Activated CD8-positive, alpha-beta memory T cell treated with anti-CD3 and anti-CD28 coated beads for 48 hours (primary cell): ENCODE results near the gene RASL11A.
"Not testable (repeated sequence)": the region's sequence is repeated elsewhere in the genome, so short reads cannot be mapped to it uniquely, and the experiment has no call there.

ENCODE experiments used
- DNase-seq, 3 experiments: peaks; one replicate each; pipeline ENCODE4 v3.0.0-alpha.2; 2020; ENCODE audit warnings: low read depth in 2 of 3, low spot score in 2 of 3

RASL11A gene

DNA sequence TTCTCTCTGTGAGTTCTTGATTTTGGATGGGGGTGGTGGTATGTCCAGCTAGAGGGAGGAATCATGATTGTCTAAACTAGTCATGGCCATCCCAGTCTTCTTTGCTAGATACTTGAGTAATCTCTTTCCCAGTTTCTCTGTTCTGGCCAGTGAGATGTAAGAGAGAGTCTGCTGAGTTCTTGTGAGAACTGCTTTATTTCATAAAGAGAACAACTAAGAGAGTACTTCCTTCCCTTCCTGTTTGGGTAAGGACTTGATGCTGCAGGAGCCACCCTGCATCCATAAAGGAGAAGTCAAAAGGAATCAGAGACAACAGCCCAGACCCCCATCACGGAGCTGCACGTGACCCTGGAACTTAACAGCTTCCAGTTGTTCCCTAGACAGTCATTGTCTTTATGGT lies 3.0 kb upstream of the RASL11A start:
- DNase-seq: no peak

GRCh38 chr13:27269114-27269665 lies 1.4 kb upstream of the RASL11A start:
- DNase-seq: no peak

DNA sequence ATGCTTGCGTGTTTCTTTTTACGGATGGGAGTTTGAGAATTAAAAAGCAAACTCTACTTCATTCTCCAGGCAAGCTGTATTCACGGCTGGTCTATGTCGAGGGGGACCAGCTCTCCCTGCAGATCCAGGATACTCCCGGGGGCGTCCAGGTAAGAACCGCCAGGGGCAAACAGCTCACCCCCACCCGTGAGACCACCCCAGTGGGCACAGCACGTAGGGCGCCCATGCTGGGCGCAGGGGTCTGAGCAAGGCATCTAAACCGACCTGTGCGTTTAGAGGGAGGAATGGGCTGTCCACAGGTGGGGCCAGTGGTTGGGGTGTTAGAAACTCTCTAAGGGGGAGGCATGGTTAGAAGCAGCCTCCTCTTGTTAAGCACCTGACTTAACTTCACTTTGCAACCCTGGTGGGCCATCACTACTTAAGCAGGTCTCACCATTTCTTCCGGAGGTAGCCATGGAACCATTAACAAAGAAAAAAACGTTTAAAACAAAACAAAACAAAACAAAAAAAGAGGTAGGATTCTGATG lies 1.0 kb downstream of the RASL11A start:
- no peak for DNase-seq

DNA sequence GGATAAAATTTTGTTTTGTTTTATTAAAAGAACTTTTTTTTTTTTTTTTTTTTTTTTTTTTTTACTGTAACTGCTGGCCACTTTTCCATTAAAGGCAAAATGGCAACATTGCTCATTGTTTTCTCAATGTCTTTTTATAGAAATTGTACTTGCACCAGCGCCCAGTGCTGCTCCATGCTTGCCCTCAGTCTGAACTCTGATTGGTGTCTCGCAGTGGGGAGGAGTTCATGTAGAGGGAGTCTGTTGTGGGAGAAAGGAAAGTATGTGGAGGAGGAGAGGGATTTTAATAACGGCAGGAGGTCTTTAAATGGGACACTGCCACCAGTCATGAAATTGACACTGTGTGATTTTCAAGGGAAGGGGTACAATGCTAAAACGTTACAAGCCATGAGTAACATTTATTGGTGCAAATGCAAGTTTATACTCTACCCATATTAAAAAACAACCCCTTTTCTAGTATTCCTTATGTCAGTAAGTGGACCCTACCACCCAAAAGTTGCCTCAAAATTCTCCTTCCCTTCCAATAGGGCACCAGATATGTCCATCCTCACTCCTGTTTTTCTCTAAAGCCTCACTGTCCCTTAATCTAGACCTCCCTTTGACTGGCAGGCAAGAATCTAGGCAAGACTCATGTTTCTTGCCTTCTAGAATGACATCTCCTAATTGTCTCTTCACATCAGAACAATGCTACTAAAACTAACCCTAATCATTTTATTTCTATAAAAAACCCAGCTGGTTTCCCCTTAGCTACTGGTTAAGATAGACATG lies 3.2 kb downstream of the RASL11A start:
- no peak for DNase-seq

DNA sequence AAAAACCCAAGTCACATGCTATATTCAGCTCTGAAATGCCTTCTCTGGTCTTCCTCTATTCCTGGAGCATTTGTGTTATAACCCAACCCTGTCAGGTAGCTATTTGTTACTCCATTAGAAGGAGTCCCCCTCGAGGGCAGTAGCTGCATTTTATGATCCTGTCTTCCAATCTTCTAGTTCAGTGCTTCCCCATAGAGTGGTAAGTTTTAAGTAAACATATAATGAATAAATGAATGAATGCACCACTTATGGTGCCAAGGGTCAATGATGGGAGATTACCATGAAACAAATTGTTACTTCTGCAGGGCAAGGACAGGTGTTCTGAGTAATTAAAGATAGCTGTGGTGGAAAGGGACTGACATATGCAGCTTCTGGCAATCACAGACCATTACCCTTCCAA lies 4.0 kb downstream of the RASL11A start:
- DNase-seq: no peak

GRCh38 chr13:27276188-27276587 lies 5.6 kb downstream of the RASL11A start:
- DNase-seq: no peak

GRCh38 chr13:27279506-27279905 lies 8.9 kb downstream of the RASL11A start:
- no peak for DNase-seq

- no peak for DNase-seq
Observed at GRCh38 chr13:27280009-27280656, 9.5 kb downstream of the RASL11A start.

DNA sequence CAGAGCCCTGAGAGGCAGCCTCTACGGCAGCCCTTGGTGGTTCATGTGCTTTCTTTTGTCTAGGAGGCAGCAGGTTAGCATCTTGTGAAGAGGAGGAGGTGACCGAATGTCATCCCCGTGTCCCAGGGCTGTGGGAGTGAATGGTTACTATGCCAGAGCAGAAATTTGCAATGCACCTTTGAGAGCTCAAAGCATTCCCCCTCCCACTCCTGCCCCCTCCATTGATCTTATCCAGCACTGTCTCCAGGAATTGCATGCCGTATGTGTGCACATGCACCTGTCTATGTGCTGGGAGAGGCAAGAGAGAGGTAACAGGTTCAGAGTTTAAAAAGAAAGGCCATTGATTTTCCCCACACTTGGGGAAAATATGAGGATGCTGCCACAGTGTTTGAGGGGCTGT lies 10.2 kb downstream of the RASL11A start:
- DNase-seq: no peak

DNA sequence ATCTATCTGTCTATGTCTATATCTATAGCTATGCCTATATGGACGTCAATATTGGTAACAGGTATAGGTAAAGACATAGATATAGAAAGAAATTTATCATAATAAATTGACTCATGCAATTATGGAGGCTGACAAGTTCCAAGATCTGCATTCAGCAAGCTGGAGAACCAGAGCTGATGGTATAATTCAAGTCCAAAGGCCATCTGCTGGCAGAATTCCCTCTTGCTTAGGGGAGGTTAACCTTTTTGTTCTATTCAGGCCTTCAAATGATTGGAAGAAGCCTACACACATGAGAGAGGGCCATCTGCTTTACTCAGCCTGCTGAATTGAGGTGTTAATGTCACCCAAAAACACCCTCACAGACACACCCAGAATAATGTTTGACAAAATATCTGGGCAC lies 10.8 kb downstream of the RASL11A start:
- no peak for DNase-seq

- DNase-seq: no peak
Observed at GRCh38 chr13:27283906-27284493, 13.4 kb downstream of the RASL11A start.

GRCh38 chr13:27288392-27288791 lies 17.8 kb downstream of the RASL11A start:
- no peak for DNase-seq

- DNase-seq: no peak
Observed at GRCh38 chr13:27289011-27289665, 18.5 kb downstream of the RASL11A start.

DNA sequence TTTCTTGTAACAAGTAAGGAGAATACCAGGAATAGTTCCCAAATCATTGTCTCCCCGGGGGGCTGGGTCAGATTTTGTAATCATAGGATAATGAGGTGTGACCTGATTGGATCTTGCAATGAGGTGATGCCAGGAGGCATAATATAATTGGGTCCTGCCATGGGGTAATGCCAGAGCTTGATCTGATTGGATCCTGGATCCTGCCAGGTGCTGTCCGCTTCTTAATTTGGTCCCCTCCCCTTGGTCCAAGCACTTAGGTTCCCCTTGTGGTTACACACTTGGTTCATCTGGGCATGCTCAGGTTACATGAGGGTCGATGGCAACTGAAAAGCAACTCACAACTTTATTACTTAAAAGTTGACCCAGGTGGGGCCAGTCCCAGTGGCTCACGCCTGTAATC lies 20.1 kb downstream of the RASL11A start:
- no peak for DNase-seq

DNA sequence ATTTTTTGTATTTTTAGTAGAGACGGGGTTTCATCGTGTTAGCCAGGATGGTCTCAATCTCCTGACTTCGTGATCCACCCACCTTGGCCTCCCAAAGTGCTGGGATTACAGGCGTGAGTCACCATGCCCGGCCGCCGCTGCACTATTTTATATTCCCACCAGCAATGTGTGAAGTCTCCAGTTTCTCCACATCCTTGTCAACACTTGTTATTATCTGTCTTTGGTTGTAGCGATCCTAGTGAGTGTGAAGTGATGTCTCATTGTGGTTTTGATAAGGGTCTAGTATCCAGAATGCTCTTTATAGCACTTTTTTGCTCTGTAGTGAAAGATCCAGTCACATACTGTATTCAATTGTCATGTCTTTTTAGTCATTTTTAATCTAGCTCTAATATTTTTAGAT lies 21.3 kb downstream of the RASL11A start:
- not testable (repeated sequence) for DNase-seq

GRCh38 chr13:27293076-27293691 lies 22.6 kb downstream of the RASL11A start:
- DNase-seq: no peak

DNA sequence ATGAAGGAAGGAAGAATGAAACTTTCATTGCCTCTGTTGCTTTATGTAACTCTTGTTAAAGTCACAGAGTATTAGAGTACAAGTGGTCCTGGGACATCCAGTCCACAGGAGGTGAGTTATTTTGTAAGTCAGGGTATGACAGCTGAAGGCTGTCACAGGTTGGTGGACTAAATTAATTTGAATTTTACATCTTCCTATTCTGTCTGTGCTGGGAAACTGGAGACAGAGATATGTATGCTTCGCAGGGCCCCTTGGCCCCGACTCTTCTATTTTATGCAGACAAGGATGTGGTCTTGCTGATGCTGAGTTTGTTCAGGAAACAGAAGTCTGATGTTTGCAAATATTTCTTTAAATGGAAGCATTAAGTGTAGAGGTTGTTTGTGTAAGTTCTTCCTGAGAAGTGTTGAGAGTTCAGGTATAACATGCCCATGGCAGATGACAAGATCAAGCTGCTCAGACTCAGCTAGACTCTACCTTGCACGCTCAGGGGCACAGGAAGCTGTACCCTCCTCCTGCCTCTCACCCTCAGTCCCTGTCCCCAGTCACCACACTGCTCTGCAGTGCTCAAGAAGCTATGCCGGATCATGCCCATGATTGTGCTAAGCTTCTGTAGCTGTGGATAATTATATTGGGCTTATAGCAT lies 23.4 kb downstream of the RASL11A start:
- no peak for DNase-seq

DNA sequence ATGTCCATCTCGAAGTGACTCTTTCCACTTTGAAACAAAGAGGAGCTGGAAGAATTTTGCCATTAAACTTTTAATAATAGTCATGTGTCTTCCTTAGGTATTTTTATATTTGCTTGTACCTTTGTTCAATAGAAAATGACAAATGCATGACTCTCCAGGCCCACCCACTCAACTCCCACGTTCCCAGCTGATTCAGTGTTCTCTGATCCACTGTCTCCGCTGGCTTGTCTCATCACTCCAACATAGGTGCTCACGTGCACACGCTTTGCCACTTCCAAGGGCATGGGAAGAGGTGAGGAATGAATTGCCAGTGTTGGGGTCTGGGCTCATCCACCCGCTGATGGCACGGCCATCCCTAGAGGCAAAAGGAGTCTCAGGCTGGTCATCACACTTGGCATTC lies 24.5 kb downstream of the RASL11A start:
- no peak for DNase-seq

GRCh38 chr13:27295660-27296059 lies 25.0 kb downstream of the RASL11A start:
- DNase-seq: no peak

GRCh38 chr13:27296496-27296895 lies 25.9 kb downstream of the RASL11A start:
- no peak for DNase-seq
